Ovary (tissue), 3 donors: ENCODE measurements around the gene BMS1.

ENCODE experiments used
- CTCF ChIP-seq, 3 donors: fragments of 450-650 bp in 2 of 3; fragments of 200-600 bp in 1 of 3; IDR thresholded peaks; one replicate each; pipeline versions ENCODE4 v1.5.1 to v1.8.0; 2016 to 2022; ENCODE audit warnings: antibody characterized with exemption in 3 of 3, mild to moderate bottlenecking in 1 of 3
- EP300 ChIP-seq: sonication (generic); formaldehyde crosslinking; IDR thresholded peaks from one replicate; pipeline ENCODE4 v1.6.1; 2017; ENCODE audit warnings: antibody characterized with exemption
- POLR2A ChIP-seq: fragments of 450-650 bp; IDR thresholded peaks from one replicate; pipeline ENCODE4 v1.6.1; 2017; ENCODE audit warnings: antibody characterized with exemption, mild to moderate bottlenecking, moderate library complexity
- donor health status: DM: no; HTN: no; CAD: no.

DNA sequence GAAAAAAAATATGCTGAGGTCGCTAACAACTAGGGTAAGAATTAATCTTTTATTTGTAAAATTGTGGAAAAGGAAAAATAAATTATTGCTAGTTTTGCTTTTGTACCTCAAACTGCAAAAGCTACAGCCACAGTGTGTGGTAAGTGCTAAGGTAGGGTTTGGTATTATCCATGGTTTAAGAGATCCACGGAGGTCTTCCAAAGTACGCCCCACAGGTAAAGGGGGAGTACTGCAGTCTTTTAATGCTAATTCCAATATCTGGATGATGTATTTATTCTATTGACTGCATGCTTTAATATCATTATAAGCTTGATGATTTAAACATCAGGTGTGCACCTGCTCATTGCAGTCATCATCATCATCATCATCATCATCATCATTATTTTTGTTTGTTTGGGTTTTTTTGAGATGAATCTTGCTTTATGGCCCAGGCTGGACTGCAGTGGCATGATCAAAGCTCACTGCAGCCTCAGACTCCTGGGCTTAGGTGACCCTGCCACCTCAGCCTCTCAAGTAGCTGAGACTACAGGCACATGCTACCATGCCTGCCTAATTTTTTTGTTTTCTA lies 38.4 kb upstream of the BMS1 start:
- no peak for TF ChIP-seq CTCF (IDR thresholded peaks at IDR 0.05)
- TF ChIP-seq EP300: no peak
- no peak for TF ChIP-seq POLR2A
